Duodenal mucosa (tissue), 2 donors: ENCODE data around the gene ASF1A.

Source experiments
- H3K27ac ChIP-seq: one replicate; pipeline ENCODE4 v1.7.0; 2013; ENCODE audit warnings: low read depth, low read length
- H3K27me3 ChIP-seq, 2 donors: one replicate each; pipeline ENCODE4 v1.7.0; 2013; ENCODE audit warnings: low read length in 2 of 2, control low read depth in 1 of 2; ENCODE audit not compliant: insufficient read depth in 2 of 2, control insufficient read depth in 1 of 2
- H3K36me3 ChIP-seq, 2 donors: one replicate each; pipeline ENCODE4 v1.7.0; 2013; ENCODE audit warnings: low read length in 2 of 2, control low read depth in 1 of 2; ENCODE audit not compliant: insufficient read depth in 2 of 2, control insufficient read depth in 1 of 2
- H3K4me1 ChIP-seq, 2 donors: one replicate each; pipeline ENCODE4 v1.7.0; 2013; ENCODE audit warnings: low read length in 2 of 2, control low read depth in 1 of 2; ENCODE audit not compliant: insufficient read depth in 2 of 2, control insufficient read depth in 1 of 2
- H3K4me3 ChIP-seq, 2 donors: one replicate each; pipeline ENCODE4 v1.7.0; 2013; ENCODE audit warnings: low read length in 2 of 2, low read depth in 1 of 2
- H3K9ac ChIP-seq, 2 donors: one replicate each; pipeline ENCODE4 v1.7.0; 2013; ENCODE audit warnings: low read length in 2 of 2, low read depth in 1 of 2
- H3K9me3 ChIP-seq, 2 donors: one replicate each; pipeline ENCODE4 v1.7.0; 2013; ENCODE audit warnings: low read length in 2 of 2, control low read depth in 1 of 2; ENCODE audit not compliant: control insufficient read depth in 1 of 2

The ASF1A gene

GRCh38 chr6:118932421-118932820 lies 38.5 kb downstream of the ASF1A start:
- H3K9ac ChIP-seq: no peak overlapping the region
- H3K9me3 ChIP-seq: no peaks in the 10 kb centered on the region
- H3K4me3 ChIP-seq: no peak overlapping the region
- peaks cover 0 to 9% of the 10 kb centered on the region in 2 donors for H3K4me1 ChIP-seq
- peaks cover 0 to 15% of the 10 kb centered on the region in 2 donors for H3K36me3 ChIP-seq
- H3K27me3 ChIP-seq: no peaks in the 10 kb centered on the region
- no peak overlapping the region for H3K27ac ChIP-seq

- Histone ChIP-seq H3K36me3 (peaks cover 0 to 11% of the 10 kb centered on the region in 2 donors), H3K9ac (peak overlapping the region; percentile 56 to 91), H3K27me3 (no peaks in the 10 kb centered on the region), H3K27ac (peak overlapping the region; percentile 91), H3K4me1 (peaks cover 0 to 9% of the 10 kb centered on the region in 2 donors), H3K9me3 (no peaks in the 10 kb centered on the region), H3K4me3 (peak overlapping the region; percentile 91 to 93)
These were observed 40.0 kb downstream of the ASF1A start for GRCh38 chr6:118933855-118934460.

- Histone ChIP-seq H3K27me3 (no peaks in the 10 kb centered on the region), H3K36me3 (peaks cover 0 to 11% of the 10 kb centered on the region in 2 donors), H3K4me1 (peaks cover 0 to 9% of the 10 kb centered on the region in 2 donors), H3K27ac (peak within 1 kb of the TSS; percentile 91), H3K9me3 (no peaks in the 10 kb centered on the region), H3K9ac (peak within 1 kb of the TSS; percentile 88 to 91), H3K4me3 (peak within 1 kb of the TSS; percentile 91 to 93)
These were observed 40.7 kb downstream of the ASF1A start, which contains the start of gene MCM9 for GRCh38 chr6:118934461-118935330. MCM9 (minus strand) TSS chr6:118935159; CDS start chr6:118931723, 3,436 bp downstream.

GRCh38 chr6:118935331-118935668 lies 41.3 kb downstream of the ASF1A start:
- Histone ChIP-seq H3K4me1 (peaks cover 0 to 9% of the 10 kb centered on the region in 2 donors), H3K27me3 (no peaks in the 10 kb centered on the region), H3K4me3 (peak overlapping the region; percentile 91 to 93), H3K27ac (peak overlapping the region; percentile 21), H3K9ac (peak overlapping the region; percentile 48 to 91), H3K9me3 (no peaks in the 10 kb centered on the region), H3K36me3 (peaks cover 0 to 14% of the 10 kb centered on the region in 2 donors)

GRCh38 chr6:118935978-118936703 lies 42.2 kb downstream of the ASF1A start:
- peaks cover 0 to 8% of the 10 kb centered on the region in 2 donors for H3K36me3 ChIP-seq
- peaks cover 0 to 7% of the 10 kb centered on the region in 2 donors for H3K9me3 ChIP-seq
- no peak overlapping the region for H3K27ac ChIP-seq
- no peaks in the 10 kb centered on the region for H3K27me3 ChIP-seq
- H3K4me1 ChIP-seq: peaks cover 0 to 9% of the 10 kb centered on the region in 2 donors
- H3K9ac ChIP-seq: no peak overlapping the region
- no peak overlapping the region for H3K4me3 ChIP-seq

- Histone ChIP-seq H3K4me1 (no peaks in the 10 kb centered on the region), H3K9ac (no peak overlapping the region)
These were observed 45.7 kb downstream of the ASF1A start for GRCh38 chr6:118939683-118940082.

GRCh38 chr6:118940770-118941169 lies 46.8 kb downstream of the ASF1A start:
- Histone ChIP-seq H3K27me3 (no peaks in the 10 kb centered on the region), H3K4me3 (no peak overlapping the region), H3K27ac (no peak overlapping the region), H3K4me1 (no peaks in the 10 kb centered on the region), H3K36me3 (peaks cover 0 to 4% of the 10 kb centered on the region in 2 donors), H3K9me3 (peaks cover 7 to 14% of the 10 kb centered on the region in 2 donors), H3K9ac (no peak overlapping the region)

More at GRCh38 chr6:118939683-118940082, 45.7 kb downstream of the ASF1A start:
- Histone ChIP-seq H3K27me3 (no peaks in the 10 kb centered on the region), H3K27ac (no peak overlapping the region), H3K36me3 (peaks cover 0 to 4% of the 10 kb centered on the region in 2 donors), H3K9me3 (peaks cover 3 to 8% of the 10 kb centered on the region in 2 donors), H3K4me3 (no peak overlapping the region)

- no peak overlapping the region for H3K27ac ChIP-seq
- H3K36me3 ChIP-seq: peaks cover 0 to 2% of the 10 kb centered on the region in 2 donors
- H3K4me3 ChIP-seq: no peak overlapping the region
- no peaks in the 10 kb centered on the region for H3K4me1 ChIP-seq
- peaks cover 7 to 14% of the 10 kb centered on the region in 2 donors for H3K9me3 ChIP-seq
- no peak overlapping the region for H3K9ac ChIP-seq
- no peaks in the 10 kb centered on the region for H3K27me3 ChIP-seq
These were observed 51.3 kb downstream of the ASF1A start for GRCh38 chr6:118945217-118945616.

GRCh38 chr6:118952683-118953082 lies 58.7 kb downstream of the ASF1A start:
- H3K4me1 ChIP-seq: no peaks in the 10 kb centered on the region
- no peak overlapping the region for H3K4me3 ChIP-seq
- no peaks in the 10 kb centered on the region for H3K9me3 ChIP-seq
- H3K9ac ChIP-seq: no peak overlapping the region
- no peaks in the 10 kb centered on the region for H3K27me3 ChIP-seq
- H3K27ac ChIP-seq: no peak overlapping the region
- no peaks in the 10 kb centered on the region for H3K36me3 ChIP-seq
